Renal pelvis (tissue), 4 donors: ENCODE measurements around the gene SMURF1. TPM values are rescaled to one million over a fixed set of nuclear protein-coding genes. Genes with fewer than 3 reads are reported as not detected.

Experiments
- DNase-seq: peaks from one replicate; pipeline ENCODE4 v3.0.0-alpha.2; 2013
- polyA plus RNA-seq, 3 donors: library from polyadenylated mRNA; unstranded; fragments of 120-200 nt; gene quantifications; one replicate each; pipeline ENCODE4 v1.2.1, GENCODE V29; 2013; ENCODE audit not compliant: insufficient read length in 3 of 3

The SMURF1 gene
- polyA plus RNA-seq, 3 donors, result 14.3 to 19.6 (median 18.9) TPM

DNA sequence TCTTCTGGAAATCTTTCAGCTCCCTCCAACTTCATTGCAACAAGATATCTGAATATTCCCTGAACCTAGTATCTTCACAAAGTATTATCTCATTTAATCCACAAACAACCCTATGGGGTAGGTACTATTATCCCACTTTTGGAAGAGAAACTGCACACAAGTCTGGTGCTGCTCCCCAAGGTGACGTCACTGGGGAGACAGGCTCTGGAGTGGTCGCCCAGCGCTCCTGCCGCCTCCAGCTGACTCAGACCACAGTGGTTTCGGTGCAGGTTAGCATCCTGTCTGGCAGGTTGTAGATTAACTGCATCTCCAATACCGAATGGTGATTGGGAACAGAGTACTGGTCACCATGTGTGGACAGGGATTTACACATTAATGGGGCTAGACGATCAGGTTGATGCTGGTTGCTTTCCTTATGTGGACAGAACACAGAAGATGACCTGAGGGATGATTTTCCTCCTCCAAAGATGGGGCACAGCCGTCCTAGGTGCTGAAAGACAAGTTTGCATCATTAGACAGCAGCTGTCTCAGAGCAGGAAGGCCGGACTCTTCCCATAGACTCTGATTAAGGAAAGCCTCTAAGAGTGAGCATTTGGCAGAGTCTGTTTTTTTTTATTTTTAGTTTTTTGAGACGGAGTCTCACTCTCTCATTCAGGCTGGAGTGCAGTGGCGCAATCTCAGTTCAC is 137.0 kb downstream of the SMURF1 start:
- DNase-seq, result no peak

DNA sequence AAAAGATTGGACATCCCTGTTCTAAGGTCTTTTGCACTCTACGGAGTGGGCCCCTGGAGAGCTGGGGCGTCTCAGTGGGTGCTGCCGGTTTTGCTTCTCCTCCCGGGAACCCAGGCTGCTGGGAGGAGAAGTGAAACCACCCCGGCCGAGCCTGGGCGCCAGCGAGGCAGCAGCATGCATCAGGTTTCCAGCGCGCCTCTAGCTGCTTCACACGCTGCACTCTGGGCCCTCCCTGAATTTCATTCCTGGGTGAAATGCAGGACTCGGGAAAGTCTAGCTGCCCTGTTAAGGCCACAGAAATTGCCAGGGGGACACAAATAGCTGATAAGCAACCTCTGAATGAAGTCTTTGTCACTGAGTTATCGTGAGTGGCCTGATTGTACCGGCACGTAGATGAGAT is 138.1 kb downstream of the SMURF1 start:
- DNase-seq, result no peak

DNA sequence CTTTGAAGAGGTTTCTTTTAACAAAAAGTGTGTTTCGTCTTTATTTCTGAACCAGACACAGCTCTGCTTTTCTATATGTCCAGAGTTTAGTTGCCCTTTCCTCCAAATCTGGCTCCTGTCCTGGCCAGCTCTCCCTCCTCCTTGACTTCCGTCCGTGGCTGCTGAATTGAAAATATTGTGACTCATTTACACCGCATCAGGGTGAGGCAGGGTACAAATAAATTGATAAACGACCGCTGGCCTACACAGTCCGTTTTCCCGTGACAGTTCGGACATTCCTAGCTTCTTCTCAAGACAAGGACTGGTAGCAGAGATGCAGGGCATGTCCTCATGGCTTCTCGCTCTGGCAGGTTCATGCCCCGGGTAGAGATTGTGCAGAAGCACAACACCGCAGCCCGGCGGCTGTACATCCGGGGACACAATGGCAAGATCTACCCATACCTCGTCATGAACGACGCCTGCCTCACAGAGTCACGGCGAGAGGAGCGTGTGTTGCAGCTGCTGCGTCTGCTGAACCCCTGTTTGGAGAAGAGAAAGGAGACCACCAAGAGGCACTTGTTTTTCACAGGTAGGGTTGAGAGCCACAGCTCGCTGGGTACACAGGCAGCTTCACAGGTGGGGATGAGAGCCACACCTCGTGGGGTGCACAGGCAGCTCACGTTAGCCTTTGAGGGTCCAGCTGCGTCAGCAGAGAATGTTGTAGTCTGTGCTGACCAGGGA is 139.0 kb downstream of the SMURF1 start:
- no peak for DNase-seq

DNA sequence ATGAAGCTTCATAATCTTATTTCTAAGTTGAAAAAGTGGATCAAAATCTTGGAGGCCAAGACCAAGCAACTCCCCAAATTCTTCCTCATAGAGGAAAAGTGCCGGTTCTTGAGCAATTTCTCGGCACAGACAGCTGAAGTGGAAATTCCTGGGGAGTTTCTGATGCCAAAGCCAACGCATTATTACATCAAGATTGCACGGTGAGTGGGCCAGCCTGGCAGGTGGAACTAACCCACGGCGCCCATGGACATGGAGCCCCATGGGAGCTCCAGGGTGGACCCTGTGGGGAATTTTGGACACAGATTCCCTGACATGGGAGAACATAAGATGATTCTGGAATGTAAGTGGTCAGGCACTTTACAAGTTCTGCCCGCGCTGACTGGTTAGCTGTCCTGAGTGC is 139.7 kb downstream of the SMURF1 start:
- no peak for DNase-seq

DNA sequence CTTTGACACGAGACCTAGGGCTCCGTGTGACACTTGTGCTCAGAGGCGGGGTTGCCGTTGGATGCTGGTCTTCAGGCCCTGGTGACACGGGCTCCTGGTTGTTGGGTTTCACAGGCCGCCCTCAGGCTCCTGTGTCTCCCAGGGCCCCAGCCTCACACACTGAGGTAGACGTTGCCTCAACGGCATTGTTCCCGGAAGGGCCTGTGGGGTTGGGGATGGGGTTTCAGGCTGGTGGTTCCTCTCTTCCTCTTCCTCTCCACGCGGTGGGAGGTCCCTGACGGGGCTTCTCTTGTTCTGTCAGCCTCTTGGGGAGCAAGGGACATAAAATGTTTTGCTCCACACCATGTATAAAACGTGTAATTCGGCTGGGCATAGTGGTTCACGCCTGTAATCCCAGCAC is 140.5 kb downstream of the SMURF1 start:
- no peak for DNase-seq

DNA sequence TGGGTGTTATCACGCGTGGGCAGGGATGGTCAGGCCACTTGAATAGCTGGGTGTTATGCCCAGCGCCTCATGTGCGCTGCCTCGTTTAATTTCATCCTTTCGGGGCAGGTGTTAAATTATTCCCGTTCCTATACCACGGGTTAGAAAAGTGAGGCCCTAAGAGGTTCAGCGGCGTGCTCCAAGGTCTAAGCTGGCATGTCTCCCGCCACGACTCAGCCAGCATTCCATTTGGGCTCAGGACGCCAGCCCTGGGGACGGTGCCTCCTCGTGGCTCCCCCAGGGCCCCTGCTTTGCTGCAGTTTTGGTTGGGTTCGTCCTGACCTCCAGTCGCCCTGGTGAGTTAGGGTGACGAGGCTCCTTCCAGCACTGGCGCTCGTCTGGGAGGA is 141.1 kb downstream of the SMURF1 start:
- DNase-seq, result no peak

DNA sequence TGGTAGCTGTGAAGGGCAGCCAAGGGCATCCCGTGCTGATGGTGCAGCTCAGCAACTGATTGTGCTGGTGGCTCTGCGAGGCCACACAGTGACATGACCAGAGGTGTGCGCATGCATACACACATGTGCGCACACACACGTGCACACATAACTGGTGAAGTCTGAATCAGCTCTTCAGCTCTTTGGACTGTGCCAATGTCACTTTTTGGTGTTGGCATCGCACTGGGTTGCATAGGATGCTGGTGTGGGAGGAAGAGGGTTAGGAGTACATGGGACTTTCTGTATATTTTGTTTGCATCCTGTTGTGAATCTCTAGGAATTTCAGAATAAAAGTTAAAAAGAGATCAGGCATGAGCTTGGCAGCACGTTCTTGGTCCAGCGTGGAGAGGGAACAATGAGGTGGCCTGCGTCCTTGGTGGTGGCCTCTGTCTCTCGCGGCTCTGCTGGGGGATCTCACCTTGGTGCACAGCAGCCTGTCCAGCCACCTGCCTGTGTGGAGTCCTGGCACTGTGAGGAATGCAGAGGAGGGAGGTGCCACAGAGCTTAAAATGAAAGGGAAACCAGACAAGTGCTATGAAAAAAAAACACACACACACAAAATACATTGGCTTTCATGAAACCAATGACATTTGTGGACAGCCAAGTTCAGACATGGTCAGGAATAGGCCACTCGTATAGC is 141.6 kb downstream of the SMURF1 start:
- no peak for DNase-seq

DNA sequence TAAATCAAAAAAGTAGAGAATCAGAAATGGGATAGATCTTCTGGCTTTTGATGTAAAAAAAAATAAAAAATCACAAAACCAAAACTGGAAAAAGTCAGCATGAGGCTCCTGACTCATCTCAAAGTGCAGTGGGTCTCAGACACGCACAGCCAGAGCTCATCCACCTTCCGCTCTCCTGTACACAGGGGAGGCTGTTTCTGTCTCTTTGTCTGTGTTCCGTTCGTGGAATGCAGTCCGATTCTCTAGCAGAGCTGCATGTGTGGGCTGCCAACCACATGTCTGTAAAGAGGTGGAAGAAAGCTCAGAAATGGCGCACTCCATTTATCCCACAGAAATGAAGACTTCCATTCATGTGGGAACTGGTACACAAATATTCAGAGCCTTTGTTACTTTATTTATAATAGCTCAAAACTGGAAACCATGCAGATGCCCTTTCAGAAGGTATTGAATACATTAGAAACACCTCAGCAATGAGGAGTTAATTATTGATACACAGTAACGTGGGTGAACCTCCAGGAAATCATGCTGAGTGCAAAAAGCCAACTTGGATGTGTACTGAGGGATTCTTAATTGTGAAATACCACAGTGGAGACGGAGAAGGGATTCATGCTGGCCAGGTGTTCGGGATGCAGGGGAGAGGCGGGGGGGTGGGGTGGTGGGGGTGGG is 142.3 kb downstream of the SMURF1 start:
- DNase-seq, result peak; percentile 19

DNA sequence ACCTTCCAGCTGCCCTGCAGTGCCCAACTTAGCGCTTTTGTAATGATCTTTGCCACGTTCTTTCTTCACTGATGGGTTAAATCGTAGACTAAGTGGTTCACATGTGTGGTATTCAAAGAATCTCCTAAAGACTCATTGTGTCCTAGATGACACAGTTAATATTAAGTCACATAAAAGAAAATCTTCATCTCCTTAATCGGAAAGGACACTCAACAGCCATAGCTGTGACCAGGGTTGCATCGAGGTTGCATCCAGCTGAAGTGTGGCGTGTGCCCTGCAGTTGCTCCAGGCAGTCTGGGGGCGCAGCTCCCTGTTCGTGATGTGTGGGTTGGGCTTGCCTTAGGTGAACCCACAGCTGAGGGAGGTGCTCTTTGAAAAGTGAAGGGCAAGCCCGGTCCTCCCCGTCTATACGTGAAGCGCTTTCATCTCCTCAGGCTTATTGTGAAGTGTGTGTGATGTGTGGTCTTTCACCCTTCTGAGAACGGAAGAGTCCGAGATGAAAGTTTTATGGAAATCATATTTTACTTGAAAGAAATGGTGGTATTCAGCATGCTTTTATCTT is 142.9 kb downstream of the SMURF1 start:
- DNase-seq, result no peak

DNA sequence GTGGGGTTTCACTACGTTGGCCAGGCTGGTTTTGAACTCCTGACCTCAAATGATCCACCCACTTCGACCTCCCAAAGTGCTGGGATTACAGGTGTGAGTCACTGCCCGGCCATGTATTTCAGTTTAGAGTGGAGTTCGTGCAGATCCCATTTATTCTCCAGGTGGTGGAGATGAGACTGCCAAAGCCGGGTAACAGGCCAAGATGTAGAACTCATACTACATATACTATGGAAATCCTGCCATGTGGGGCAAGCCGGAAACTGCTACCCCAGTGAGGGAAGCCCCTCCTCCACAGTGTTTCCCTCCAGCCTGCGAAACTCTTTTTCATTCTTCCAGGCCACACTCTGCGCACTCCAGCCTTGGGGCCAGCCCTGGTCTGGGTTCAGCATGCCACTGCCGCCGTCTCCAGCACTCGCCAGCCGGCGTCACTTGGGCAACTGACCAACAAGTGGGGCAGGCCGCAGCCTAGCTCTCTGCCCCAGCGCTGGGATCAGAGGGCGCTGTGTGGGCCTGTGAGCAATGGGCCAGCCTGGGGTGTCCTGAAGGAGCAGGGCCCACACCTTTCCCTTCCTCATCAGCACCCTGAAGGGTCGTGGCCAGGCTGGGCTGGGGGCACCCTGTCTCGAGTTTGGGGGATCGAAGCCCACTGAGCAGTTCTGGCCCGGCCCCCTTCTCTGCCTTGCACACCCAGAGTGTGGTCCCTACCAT is 143.6 kb downstream of the SMURF1 start:
- DNase-seq, result no peak

DNA sequence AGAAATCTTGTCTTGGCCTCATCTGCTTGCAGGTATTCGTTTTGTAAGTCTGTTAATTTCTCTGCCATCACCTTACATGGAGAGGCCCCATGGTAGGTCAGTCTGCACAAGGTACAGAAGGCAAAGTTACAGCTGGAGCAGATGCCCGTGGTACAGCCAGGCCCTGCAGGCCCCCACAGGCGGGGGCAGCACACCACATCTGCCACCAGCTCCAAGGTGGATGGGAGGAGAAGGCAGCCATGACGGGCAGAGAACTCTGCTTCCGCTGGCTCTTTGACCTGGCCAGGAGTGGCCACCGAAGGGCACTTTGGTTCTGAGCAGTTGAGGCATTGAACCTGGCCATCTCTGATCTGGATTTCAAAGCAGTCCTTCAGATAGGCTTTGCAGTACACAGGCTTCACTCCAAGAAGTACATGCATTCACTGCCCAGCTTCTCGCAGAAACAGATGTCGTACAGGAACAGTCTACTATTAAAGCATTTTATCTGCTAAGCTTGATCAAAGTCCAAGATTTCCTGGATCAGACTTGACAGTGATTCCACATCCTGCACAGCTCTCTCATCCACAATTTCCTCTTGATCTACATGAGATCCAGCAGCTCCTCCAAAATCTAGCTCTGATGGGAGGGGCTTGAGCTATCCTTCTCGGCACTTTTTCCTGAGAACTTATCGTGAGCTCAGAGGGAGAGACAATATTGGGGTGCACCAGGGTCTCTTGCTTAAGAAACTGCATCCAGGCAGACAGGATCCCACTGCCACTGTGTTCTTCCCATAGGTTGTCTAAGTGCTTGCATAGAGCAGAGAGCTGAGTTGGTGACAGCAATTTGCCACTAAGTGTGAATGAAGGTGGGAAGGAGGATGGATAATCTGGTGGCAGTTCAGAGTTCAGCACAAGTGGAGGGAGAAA is 144.8 kb downstream of the SMURF1 start:
- DNase-seq, result no peak

DNA sequence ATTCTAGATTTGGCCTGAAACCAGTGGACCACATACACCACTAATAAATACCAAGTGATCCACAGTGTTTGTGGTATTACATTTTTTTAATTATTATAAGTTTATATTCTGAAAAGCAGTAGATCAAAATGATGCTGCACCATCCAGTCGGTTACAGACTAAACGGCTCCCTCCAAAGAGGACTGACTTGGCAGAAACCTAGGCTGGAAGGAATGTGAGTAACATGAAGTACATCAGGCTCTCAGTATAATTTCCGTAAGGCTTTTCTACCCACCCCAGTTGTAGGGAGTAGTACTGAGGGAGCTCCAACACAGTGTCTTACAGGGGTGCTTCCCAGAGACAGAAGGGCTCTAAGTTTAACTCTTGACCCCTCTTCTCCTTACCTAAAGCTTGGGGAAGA is 146.1 kb downstream of the SMURF1 start:
- no peak for DNase-seq

DNA sequence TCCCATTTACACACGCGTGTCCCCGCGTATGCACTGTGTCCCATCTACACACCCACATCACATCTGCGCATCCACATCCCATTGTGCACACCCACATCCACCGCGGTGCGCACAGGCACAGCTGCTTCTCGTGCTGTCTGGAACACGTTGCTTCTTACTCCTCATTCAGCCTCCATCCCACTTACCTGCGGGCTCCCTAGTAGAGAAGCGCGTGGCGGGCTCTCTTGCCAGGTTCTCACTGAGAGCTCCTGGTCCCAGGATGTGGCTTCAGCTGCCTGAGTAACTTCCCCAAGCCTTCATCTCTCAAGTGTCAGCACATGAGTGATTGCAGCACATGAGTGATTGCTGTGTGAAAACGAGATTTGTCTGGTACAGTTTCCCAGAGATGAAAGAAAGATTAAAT is 147.8 kb downstream of the SMURF1 start:
- DNase-seq, result no peak

DNA sequence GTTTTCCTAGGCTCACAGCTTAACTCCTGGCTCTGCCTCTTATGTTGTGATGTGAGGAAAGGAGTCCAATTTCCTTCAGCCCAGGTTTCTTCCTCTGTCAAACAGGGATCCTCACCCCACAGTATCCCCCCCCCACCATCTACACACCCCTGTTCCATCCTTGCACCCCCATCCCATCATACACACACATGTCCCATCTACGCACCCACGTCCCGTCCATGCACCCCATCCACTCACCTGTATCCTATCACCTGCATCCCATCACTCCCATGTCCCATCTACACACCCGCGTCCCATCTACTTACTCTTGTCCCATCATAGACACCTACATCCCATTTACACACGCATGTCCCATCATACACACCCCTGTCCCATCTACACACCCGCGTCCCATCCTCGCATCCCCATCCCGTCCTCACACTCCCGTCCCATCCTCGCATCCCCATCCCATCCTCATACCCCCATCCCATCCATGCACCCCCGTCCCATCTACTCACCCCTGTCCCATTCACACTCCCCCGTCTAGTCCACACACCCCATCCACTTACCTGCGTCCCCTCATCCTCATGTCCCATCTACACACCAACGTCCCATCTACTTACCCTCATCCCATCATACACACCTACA is 148.3 kb downstream of the SMURF1 start:
- DNase-seq, result no peak

DNA sequence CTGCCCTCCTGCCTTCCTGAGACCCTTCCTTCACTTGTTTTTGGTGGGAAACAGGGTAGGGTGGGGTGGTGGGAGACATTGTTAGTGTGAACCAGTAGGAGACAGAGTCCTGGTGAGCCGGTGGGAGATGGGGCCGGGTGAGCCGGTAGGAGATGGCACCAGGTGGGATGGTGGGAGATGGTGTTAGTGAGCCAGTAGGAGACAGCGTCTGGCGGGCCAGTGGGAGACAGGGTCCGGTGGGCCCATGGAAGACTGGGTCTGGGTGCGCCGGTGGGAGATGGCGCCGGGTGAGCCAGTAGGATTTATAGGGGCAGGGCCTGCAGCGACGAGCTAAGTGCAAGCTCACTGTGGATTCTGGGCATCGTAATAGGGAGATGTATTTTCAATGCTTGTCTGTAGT is 148.8 kb downstream of the SMURF1 start:
- no peak for DNase-seq

DNA sequence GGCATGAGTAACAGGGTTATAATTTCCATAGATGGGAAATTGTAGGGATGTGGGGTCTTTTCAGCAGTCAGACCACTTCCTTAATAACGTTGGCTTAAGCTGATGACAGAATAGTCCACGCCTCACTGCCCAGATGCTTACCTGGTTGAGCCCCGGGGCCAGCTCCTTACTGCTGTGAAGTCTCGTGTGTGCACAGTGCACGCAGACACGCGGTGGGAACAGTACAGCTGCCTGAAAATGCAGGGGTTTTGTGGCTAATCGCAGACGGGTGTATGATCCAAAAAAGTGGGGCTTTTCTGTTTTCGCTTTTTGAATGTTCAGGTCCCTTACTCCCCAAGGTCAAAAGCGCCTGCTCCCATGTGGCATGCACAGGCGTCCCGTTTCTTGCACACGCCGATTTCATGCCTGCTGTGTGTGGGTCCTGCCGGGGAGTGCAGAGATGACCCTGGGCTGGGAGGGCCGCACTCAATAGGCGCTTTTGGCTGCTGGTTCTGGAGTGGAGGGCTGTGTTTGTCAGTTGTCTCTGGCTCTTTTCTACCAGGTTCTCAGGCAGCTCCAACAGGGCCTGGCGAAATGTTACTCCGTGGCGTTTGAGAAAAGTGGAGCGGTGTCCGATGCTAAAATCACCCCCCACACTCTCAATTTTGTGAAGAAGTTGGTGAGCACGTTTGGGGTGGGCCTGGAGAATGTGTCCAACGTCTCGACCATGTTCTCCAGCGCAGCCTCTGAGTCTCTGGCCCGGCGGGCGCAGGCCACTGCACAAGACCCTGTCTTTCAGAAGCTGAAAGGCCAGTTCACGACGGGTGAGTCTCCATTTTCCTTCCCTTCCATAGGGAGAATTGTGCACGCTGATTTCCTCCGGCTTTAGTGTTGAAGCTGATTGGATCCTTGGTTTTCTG is 149.6 kb downstream of the SMURF1 start:
- DNase-seq, result no peak

DNA sequence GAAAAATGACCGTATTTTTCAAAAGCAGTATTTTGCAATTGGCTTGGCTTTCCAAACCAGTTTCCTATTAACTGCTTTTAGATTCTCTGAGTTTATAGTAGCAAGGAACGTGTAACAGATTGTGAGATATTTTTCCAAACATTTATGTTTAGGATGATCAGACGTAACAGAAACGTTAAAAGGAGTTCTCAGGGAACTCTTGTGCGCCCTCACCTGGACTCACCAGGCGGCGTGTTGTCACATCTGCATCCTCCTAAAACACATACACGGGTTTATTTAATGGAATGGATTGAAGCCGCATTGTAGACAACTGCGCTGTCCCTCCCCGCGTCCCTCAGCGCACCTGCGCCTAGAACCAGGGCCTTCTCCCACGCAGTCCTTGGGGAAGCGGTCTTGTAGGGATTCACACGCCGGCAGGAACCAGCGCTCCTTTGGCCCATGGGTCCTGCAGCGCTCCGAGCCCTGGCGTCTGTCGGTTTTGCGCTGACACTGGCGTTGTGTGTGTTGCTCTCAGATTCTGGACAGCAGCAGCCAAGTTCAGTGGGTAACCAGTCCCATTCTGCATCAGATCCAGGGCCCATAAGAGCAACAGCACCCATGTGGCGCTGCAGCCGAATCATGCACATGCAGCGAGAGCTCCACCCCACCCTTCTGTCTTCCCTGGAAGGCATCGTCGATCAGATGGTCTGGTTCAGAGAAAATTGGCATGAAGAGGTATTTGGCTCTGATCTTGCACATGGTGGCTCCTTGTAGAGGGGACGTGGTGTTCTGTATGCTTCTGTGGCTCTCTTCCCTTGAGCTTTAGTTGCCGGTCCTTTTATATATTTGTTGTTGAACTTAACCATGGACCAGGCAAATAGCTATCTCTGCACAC is 150.6 kb downstream of the SMURF1 start:
- no peak for DNase-seq

DNA sequence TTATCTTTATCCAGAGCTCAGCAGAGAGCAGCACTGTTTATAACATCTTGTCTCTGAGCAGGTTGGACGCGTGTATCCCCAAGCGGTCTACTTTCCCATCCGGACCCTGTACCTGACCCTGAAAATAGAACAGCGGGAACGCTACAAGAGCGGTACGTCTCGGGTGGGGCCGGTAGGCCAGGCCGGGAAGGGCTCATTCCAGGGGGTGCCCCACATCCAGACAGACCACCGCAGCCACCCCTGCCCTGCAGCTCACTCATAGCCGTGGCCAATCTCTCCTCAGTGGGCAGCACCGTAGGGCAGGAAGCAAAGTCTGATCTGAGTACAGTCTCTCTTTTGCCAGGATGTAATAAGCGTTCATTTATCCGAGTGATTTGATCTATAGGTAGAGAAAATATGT is 151.8 kb downstream of the SMURF1 start:
- DNase-seq, result no peak
